ENCODE measurements around the gene AMMECR1L.

GRCh38 chr2:127829845-127830246 lies 55.9 kb downstream of the AMMECR1L start:
- TF ChIP-seq POLR2A (IDR thresholded peaks at IDR 0.05), result no peak
- TF ChIP-seq CTCF (IDR thresholded peaks at IDR 0.05), result no peak
- no peak for TF ChIP-seq POLR2AphosphoS5 (IDR thresholded peaks at IDR 0.05)

Data from prostate gland (tissue), 2 donors.